Gastroesophageal sphincter (tissue), 4 donors: Measurements from ENCODE around the gene GBX1. TPM values are rescaled to one million over a fixed set of nuclear protein-coding genes. Genes with fewer than 3 reads are reported as not detected.

Experiments used
- ATAC-seq: fragments of 150-250 bp; one replicate; pipeline ENCODE4 v1.9.1; 2016; ENCODE audit warnings: mild to moderate bottlenecking, moderate library complexity
- H3K27ac ChIP-seq, 4 donors: fragments of 200-600 bp; sonication (generic) in 3 of 4; 1 replicate in 3 of 4; 2 replicates in 1 of 4; pipeline ENCODE4 v1.5.1; 2016 to 2019
- H3K27me3 ChIP-seq: fragments of 200-600 bp; sonication (generic); one replicate; pipeline ENCODE4 v1.5.1; 2019
- H3K36me3 ChIP-seq, 2 donors: fragments of 200-600 bp; sonication (generic); one replicate each; pipeline ENCODE4 v1.5.1; 2019; ENCODE audit warnings: control low read depth in 1 of 2
- H3K4me1 ChIP-seq, 3 donors: fragments of 200-600 bp; sonication (generic); 1 replicate in 2 of 3; 2 replicates in 1 of 3; pipeline ENCODE4 v1.5.1; 2016 to 2019; ENCODE audit warnings: control low read depth in 2 of 3
- H3K4me3 ChIP-seq, 2 donors: fragments of 200-600 bp; sonication (generic); one replicate each; pipeline ENCODE4 v1.5.1; 2019; ENCODE audit warnings: mild to moderate bottlenecking in 1 of 2, moderate library complexity in 1 of 2
- H3K9me3 ChIP-seq, 3 donors: fragments of 200-600 bp; sonication (generic); one replicate each; pipeline ENCODE4 v1.5.1; 2017 to 2019; ENCODE audit warnings: control low read depth in 2 of 3
- CTCF ChIP-seq, 4 experiments: fragments of 200-600 bp in 2 of 4; fragments of 450-650 bp in 2 of 4; sonication (generic) in 1 of 4; IDR thresholded peaks; one replicate each; pipeline ENCODE4 v1.5.1; 2017 to 2019; ENCODE audit warnings: antibody characterized with exemption in 4 of 4, mild to moderate bottlenecking in 2 of 4, moderate library complexity in 2 of 4
- EP300 ChIP-seq: sonication (generic); formaldehyde crosslinking; IDR thresholded peaks from one replicate; pipeline ENCODE4 v1.6.1; 2017; ENCODE audit warnings: antibody characterized with exemption, mild to moderate bottlenecking
- POLR2A ChIP-seq, 2 donors: fragments of 450-650 bp; IDR thresholded peaks; one replicate each; pipeline ENCODE4 v1.6.1; 2017; ENCODE audit warnings: antibody characterized with exemption in 2 of 2, mild to moderate bottlenecking in 2 of 2, moderate library complexity in 1 of 2
- POLR2AphosphoS5 ChIP-seq: sonication (generic); formaldehyde crosslinking; IDR thresholded peaks from one replicate; pipeline ENCODE4 v1.6.1; 2017; ENCODE audit warnings: antibody characterized with exemption
- WGBS, 2 donors: methylation state at CpG; one replicate each; pipeline ENCODE4 v1.1.5; 2018; ENCODE audit warnings: low coverage in 1 of 2; 5-methylcytosine and 5-hydroxymethylcytosine counted together
- total RNA-seq, 4 donors: library from RNA; depleted of rRNA; stranded (reverse); fragments of >200 nt; gene quantifications; one replicate each; pipeline ENCODE4 v1.1.0, GENCODE V29; 2016

GBX1 gene
- total RNA-seq, 4 donors from 2014 or later, result not detected

- no peak overlapping the region for H3K27ac ChIP-seq
- ATAC-seq, result no peak
- H3K27me3 ChIP-seq, result peaks cover under 1% of the 10 kb centered on the region
- H3K36me3 ChIP-seq, result peaks cover 0 to 50% of the 10 kb centered on the region in 2 donors
- H3K9me3 ChIP-seq, result no peaks in the 10 kb centered on the region
- H3K4me1 ChIP-seq, result no peaks in the 10 kb centered on the region
- H3K4me3 ChIP-seq, result no peak overlapping the region
- 58 to 82% methylated on average over 2 to 3 of the region's 3 CpGs for WGBS, 2 donors
- TF ChIP-seq POLR2A (IDR thresholded peaks at IDR 0.05), result no peak
- no peak for TF ChIP-seq CTCF (IDR thresholded peaks at IDR 0.05)
- TF ChIP-seq EP300, result no peak
- TF ChIP-seq POLR2AphosphoS5, result no peak
These were observed 43.8 kb upstream of the GBX1 start for GRCh38 chr7:151211155-151211772.

- Histone ChIP-seq H3K4me1 (no peaks in the 10 kb centered on the region), H3K36me3 (peaks cover 0 to 40% of the 10 kb centered on the region in 2 donors), H3K4me3 (no peak within 1 kb of the TSS), H3K9me3 (no peaks in the 10 kb centered on the region), H3K27me3 (peaks cover 10% of the 10 kb centered on the region), H3K27ac (no peak within 1 kb of the TSS)
- no peak for ATAC-seq
- 80 to 83% methylated on average over 2 to 15 of the region's 17 CpGs for WGBS, 2 donors
- TF ChIP-seq POLR2A (IDR thresholded peaks at IDR 0.05) (no peak), EP300 (no peak)
These were observed 42.8 kb upstream of the GBX1 start, which contains the start of gene H2BK1 for GRCh38 chr7:151210087-151210854. Gene H2BK1, minus strand, starts transcription at chr7:151210488. Its CDS starts 170 bp downstream, at chr7:151210318.

GRCh38 chr7:151209588-151209987 is 42.1 kb upstream of the GBX1 start:
- Histone ChIP-seq H3K4me1 (no peaks in the 10 kb centered on the region), H3K27me3 (peaks cover 16% of the 10 kb centered on the region), H3K27ac (no peak overlapping the region), H3K36me3 (peaks cover 0 to 33% of the 10 kb centered on the region in 2 donors), H3K4me3 (no peak overlapping the region), H3K9me3 (no peaks in the 10 kb centered on the region)
- TF ChIP-seq CTCF (IDR thresholded peaks at IDR 0.05), result no peak
- WGBS, 2 donors, result 73% methylated on average over 4 of the region's 6 CpGs; no CpG with 5 or more reads in 1 of the 2 donors
- ATAC-seq, result no peak

GRCh38 chr7:151208253-151208862 is 40.9 kb upstream of the GBX1 start:
- no peaks in the 10 kb centered on the region for H3K9me3 ChIP-seq
- no peak for ATAC-seq
- H3K27ac ChIP-seq, result no peak overlapping the region
- no peak overlapping the region for H3K4me3 ChIP-seq
- no peaks in the 10 kb centered on the region for H3K4me1 ChIP-seq
- peaks cover 29% of the 10 kb centered on the region for H3K27me3 ChIP-seq
- WGBS, 2 donors, result 58 to 81% methylated on average over 3 to 9 of the region's 9 CpGs
- H3K36me3 ChIP-seq, result peaks cover 0 to 20% of the 10 kb centered on the region in 2 donors
- TF ChIP-seq POLR2AphosphoS5 (no peak), EP300 (no peak), POLR2A (IDR thresholded peaks at IDR 0.05) (no peak), CTCF (IDR thresholded peaks at IDR 0.05) (no peak)

GRCh38 chr7:151207804-151208203 is 40.3 kb upstream of the GBX1 start:
- H3K4me3 ChIP-seq, result no peak overlapping the region
- H3K27me3 ChIP-seq, result peaks cover 34% of the 10 kb centered on the region
- ATAC-seq, result no peak
- no peaks in the 10 kb centered on the region for H3K9me3 ChIP-seq
- WGBS, 2 donors, result no CpG with 5 or more reads among the region's 12 CpGs
- H3K4me1 ChIP-seq, result no peaks in the 10 kb centered on the region
- no peak overlapping the region for H3K27ac ChIP-seq
- TF ChIP-seq EP300 (no peak), POLR2AphosphoS5 (no peak), CTCF (IDR thresholded peaks at IDR 0.05) (no peak), POLR2A (IDR thresholded peaks at IDR 0.05) (no peak)
- peaks cover 0 to 15% of the 10 kb centered on the region in 2 donors for H3K36me3 ChIP-seq
